Measurements from ENCODE around the gene ZNF234. TPM values are rescaled to one million over a fixed set of nuclear protein-coding genes. Genes with fewer than 3 reads are reported as not detected.

Gene ZNF234
- total and polyA plus RNA-seq, 2 of the 4 experiments (the other 2 are of a cell fraction): 4.0 to 15.8 TPM

DNA sequence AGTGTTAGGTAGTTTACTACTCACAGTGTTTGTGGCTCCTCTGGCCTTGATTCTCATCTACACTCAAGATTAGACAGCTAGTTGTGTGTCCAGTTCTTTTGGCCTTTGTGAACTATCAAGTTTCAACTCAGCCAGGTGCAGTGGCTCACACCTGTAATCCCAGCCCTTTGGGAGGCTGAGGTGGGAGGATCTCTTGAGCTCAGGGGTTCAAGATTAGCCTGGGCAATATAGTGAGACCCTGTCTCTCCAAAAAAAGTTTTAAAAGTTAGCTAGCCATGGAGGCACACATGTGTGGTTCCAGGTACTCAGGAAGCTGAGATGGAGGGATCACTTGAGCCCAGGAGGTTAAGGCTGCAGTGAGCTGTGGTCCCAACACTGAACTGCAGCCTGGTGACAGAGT, 39.6 kb downstream of the ZNF234 start:
- H3K79me1 ChIP-seq (ENCODE audit: low read depth in 1 of 2, low read length in 2 of 2): no peaks in the 10 kb centered on the region
- no peaks in the 10 kb centered on the region for H3K9me1 ChIP-seq (ENCODE audit: insufficient read depth, low read length)
- intact Hi-C loops (cut with micrococcal nuclease) (no loop called here), in situ Hi-C loops (cut with MboI; ENCODE audit: low sequenced_read_pairs) (no loop called here), dilution Hi-C loops (cut with HindIII; ENCODE audit: low sequenced_read_pairs, unreplicated experiment) (no loop called here)
- TF ChIP-seq SMC3 (IDR thresholded peaks at IDR 0.05; ENCODE audit: low read depth, low read length): no peak
- no peak for TF ChIP-seq BHLHE40 (IDR thresholded peaks at IDR 0.05; ENCODE audit: low read depth, low read length)
- TF ChIP-seq CEBPB (IDR thresholded peaks at IDR 0.05; ENCODE audit: low read depth, low read length): no peak
- TF ChIP-seq MAZ (IDR thresholded peaks at IDR 0.05; ENCODE audit: borderline replicate concordance, low read depth, low read length): no peak
- no peak for TF ChIP-seq RAD21 (IDR thresholded peaks at IDR 0.05; ENCODE audit: low read length)
- no peak for TF ChIP-seq MXI1 (IDR thresholded peaks at IDR 0.05; ENCODE audit: borderline replicate concordance, low read depth, low read length)
- TF ChIP-seq POLR2A (IDR thresholded peaks at IDR 0.05; ENCODE audit: low read depth, low read length): no peak
- TF ChIP-seq CHD1 (IDR thresholded peaks at IDR 0.05; ENCODE audit: low read depth, low read length): no peak
- no peak for TF ChIP-seq RFX5 (IDR thresholded peaks at IDR 0.05; ENCODE audit: low read depth, low read length)
- TF ChIP-seq FOS (IDR thresholded peaks at IDR 0.05; ENCODE audit: low read depth, low read length): no peak
- no peak for TF ChIP-seq NFE2L2 (IDR thresholded peaks at IDR 0.05; ENCODE audit: low read depth, low read length)
- TF ChIP-seq RCOR1 (IDR thresholded peaks at IDR 0.05; ENCODE audit: insufficient replicate concordance, low read length): no peak
- TF ChIP-seq MAFK (IDR thresholded peaks at IDR 0.05; ENCODE audit: low read depth, low read length): no peak
- TF ChIP-seq, protein P1, sequence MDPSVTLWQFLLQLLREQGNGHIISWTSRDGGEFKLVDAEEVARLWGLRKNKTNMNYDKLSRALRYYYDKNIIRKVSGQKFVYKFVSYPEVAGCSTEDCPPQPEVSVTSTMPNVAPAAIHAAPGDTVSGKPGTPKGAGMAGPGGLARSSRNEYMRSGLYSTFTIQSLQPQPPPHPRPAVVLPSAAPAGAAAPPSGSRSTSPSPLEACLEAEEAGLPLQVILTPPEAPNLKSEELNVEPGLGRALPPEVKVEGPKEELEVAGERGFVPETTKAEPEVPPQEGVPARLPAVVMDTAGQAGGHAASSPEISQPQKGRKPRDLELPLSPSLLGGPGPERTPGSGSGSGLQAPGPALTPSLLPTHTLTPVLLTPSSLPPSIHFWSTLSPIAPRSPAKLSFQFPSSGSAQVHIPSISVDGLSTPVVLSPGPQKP (IDR thresholded peaks at IDR 0.05; ENCODE audit: borderline replicate concordance, low read depth, low read length): no peak
- TF ChIP-seq, protein P2, sequence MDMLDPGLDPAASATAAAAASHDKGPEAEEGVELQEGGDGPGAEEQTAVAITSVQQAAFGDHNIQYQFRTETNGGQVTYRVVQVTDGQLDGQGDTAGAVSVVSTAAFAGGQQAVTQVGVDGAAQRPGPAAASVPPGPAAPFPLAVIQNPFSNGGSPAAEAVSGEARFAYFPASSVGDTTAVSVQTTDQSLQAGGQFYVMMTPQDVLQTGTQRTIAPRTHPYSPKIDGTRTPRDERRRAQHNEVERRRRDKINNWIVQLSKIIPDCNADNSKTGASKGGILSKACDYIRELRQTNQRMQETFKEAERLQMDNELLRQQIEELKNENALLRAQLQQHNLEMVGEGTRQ (IDR thresholded peaks at IDR 0.05; ENCODE audit: low read depth, low read length): no peak
- TF ChIP-seq, protein P3, sequence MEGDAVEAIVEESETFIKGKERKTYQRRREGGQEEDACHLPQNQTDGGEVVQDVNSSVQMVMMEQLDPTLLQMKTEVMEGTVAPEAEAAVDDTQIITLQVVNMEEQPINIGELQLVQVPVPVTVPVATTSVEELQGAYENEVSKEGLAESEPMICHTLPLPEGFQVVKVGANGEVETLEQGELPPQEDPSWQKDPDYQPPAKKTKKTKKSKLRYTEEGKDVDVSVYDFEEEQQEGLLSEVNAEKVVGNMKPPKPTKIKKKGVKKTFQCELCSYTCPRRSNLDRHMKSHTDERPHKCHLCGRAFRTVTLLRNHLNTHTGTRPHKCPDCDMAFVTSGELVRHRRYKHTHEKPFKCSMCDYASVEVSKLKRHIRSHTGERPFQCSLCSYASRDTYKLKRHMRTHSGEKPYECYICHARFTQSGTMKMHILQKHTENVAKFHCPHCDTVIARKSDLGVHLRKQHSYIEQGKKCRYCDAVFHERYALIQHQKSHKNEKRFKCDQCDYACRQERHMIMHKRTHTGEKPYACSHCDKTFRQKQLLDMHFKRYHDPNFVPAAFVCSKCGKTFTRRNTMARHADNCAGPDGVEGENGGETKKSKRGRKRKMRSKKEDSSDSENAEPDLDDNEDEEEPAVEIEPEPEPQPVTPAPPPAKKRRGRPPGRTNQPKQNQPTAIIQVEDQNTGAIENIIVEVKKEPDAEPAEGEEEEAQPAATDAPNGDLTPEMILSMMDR (conservative IDR thresholded peaks at IDR 0.05; ENCODE audit: low read depth, low read length): no peak
- no peak for DNase-seq
- no peak overlapping the region for H4K5ac ChIP-seq (ENCODE audit: low read depth, low read length)
- no peak overlapping the region for H3K4ac ChIP-seq (ENCODE audit: low read depth, low read length)
- H2BK20ac ChIP-seq (ENCODE audit: low read depth, low read length): no peak overlapping the region
- ChIA-PET POLR2A (ENCODE audit: unreplicated experiment) (no interaction called here), CTCF (no interaction called here)
- no peak overlapping the region for H3K18ac ChIP-seq (ENCODE audit: low read depth, low read length)
- no peak overlapping the region for H2BK120ac ChIP-seq (ENCODE audit: low read depth, low read length)
- no TSS peak for BruUV-seq (replicated peaks)
- no peak overlapping the region for H3K4me3 ChIP-seq (ENCODE audit: insufficient read depth, low read depth, low read length)
- H3K56ac ChIP-seq (ENCODE audit: extremely low read depth, insufficient read depth, low read length): no peak overlapping the region
- no peak for ATAC-seq (ENCODE audit: low read depth)
- no peaks in the 10 kb centered on the region for H3K4me1 ChIP-seq (ENCODE audit: control insufficient read depth, insufficient read depth, low read length)
- no peak overlapping the region for H2BK15ac ChIP-seq (ENCODE audit: low read depth, low read length)
- H2AK9ac ChIP-seq (replicated peaks; ENCODE audit: low read depth, low read length, poor library complexity): no peak overlapping the region
- H4K20me1 ChIP-seq (ENCODE audit: insufficient read depth, low read length): no peaks in the 10 kb centered on the region
- no peak overlapping the region for H2AFZ ChIP-seq (replicated peaks; ENCODE audit: low read length, poor library complexity)
- peaks cover 41% of the 10 kb centered on the region for H3K9me3 ChIP-seq (ENCODE audit: control insufficient read depth, insufficient read depth, low read length)
- H3K36me3 ChIP-seq (ENCODE audit: control insufficient read depth, insufficient read depth, low read length): peaks cover 14% of the 10 kb centered on the region
- H4K8ac ChIP-seq (ENCODE audit: low read depth in 2 of 2, low read length in 2 of 2): no peak overlapping the region
- no peak overlapping the region for H3K14ac ChIP-seq (replicated peaks; ENCODE audit: low read depth, low read length)
- H3K27me3 ChIP-seq (ENCODE audit: control insufficient read depth, insufficient read depth, low read length): no peaks in the 10 kb centered on the region
- no peak overlapping the region for H2AK5ac ChIP-seq (ENCODE audit: low read depth, low read length)
- no peak overlapping the region for H3K9ac ChIP-seq (ENCODE audit: low read depth, low read length)
- no peak overlapping the region for H4K91ac ChIP-seq (ENCODE audit: insufficient read depth, low read depth, low read length)
- H3K23ac ChIP-seq (ENCODE audit: low read depth, low read length): no peak overlapping the region
- H3K4me2 ChIP-seq (ENCODE audit: low read depth, low read length): no peak overlapping the region
- no peak overlapping the region for H3K27ac ChIP-seq (ENCODE audit: insufficient read depth, low read length)
- H2BK5ac ChIP-seq (ENCODE audit: low read depth, low read length, poor library complexity, severe bottlenecking): no peak overlapping the region

All from IMR-90 (cell line).